HG02623 (cell line): ENCODE data around the gene CDH4.

ENCODE experiments used
- ATAC-seq: cut with Tn5 transposase; IDR thresholded peaks from one replicate; pipeline ENCODE4 v1.9.1; 2021; ENCODE audit warnings: moderate library complexity; ENCODE audit not compliant: unreplicated experiment

The CDH4 gene

DNA sequence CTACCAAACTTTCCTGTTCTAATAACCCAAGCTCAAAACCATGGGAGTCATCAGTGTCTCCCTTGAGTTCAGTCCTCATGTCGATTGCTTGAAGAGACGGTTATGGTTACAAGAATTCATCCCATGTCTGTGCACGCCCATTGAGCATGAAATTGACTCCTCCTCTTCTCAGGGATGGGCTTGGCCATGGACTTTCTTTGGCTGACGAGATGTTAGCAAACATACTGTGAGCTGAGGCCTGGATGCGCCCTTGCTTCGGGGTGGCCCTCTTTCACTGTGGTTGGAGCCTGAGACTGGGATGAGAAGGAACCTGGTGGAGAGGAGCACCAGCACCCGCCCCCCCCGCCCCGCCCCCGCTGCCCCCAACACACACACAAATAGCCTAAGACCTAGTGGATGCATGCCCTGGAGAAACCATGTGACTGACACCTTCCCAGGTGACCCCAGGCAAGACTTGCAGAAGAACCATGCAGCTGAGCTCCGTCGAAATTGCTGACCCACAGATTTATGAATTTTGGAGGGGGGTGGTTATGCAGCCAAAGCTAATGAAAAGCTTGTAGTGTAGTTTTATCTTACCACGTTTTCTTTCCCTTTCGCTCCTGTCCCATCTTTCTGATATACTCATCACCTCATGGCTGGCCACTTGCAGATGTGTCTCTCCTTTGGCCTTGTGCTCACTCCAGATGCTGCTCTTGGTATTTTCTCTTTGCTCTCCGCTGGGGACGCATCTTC lies 231.4 kb downstream of the CDH4 start:
- no peak for ATAC-seq

DNA sequence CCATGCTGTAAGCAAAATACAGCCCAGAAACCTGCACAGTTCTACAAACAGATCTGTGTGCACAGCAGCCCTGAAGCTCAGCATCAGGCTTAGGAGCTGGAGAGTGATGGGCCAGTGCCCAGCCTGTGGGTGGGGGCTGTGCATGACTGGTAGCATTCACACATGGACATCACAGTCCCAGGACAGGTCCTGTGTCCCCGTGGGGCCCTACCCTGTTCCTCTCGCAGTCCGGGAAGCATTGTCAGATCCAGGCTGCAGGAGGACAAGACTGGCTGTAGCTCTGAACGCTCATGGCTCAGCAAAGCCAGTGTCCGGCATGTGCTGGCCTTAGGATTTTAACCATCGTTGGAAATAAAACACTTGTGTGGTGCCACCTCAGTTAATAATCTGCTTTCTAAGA lies 234.1 kb downstream of the CDH4 start:
- ATAC-seq: no peak

DNA sequence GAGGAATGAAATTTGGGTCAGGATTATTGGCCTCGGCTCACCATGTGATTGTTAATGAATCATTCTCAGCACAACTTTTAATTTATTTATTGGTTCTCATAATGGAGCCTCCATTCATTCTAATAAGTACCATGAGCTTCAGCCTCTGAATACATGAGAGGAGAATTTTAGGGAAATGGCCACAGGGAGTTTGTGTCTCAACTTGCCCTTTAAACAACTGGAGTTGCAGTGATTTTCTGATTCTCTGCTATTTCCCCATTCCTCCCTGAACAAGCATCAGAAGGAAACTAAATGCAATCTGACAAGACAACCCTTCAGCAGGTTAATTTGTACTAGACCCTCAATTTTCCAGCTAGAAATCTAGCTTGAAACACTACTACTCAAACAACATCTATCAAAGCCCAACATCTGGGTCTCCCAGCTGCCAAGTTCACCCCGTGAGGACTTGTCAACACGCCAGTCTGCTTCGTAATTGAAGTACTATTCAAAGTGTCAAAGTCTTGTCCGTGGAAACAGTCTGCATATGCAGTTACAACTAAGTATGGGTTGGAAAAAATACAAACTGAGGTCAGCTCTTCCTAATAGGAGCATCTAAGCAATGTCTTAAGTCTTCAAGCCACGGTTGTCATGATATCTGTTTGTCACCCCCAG lies 235.4 kb downstream of the CDH4 start:
- no peak for ATAC-seq

- ATAC-seq: no peak
These were observed 235.9 kb downstream of the CDH4 start for GRCh38 chr20:61487997-61488371.

- no peak for ATAC-seq
These were observed 238.7 kb downstream of the CDH4 start for GRCh38 chr20:61490721-61491120.

DNA sequence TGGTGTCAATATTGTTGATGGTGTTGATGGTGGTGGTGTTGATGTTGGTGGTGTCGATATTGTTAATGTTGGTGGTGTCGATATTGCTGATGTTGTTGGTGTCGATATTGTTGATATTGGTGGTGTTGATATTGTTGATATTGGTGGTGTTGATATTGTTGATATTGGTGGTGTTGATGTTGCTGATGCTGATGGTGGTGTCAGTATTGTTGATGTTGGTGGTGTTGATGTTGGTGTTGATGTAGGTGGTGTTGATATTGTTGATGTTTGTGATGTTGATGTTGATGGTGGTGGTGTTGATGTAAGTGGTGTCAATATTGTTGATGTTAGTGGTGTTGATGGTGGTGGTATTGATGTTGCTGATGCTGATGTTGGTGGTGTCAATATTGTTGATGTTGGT lies 240.0 kb downstream of the CDH4 start:
- ATAC-seq: no peak

- ATAC-seq: no peak
These were observed 241.8 kb downstream of the CDH4 start for GRCh38 chr20:61493798-61494305.

- no peak for ATAC-seq
These were observed 242.9 kb downstream of the CDH4 start for GRCh38 chr20:61494763-61495575.

- no peak for ATAC-seq
These were observed 245.1 kb downstream of the CDH4 start for GRCh38 chr20:61497029-61497627.

GRCh38 chr20:61499859-61500554 lies 247.9 kb downstream of the CDH4 start:
- no peak for ATAC-seq

DNA sequence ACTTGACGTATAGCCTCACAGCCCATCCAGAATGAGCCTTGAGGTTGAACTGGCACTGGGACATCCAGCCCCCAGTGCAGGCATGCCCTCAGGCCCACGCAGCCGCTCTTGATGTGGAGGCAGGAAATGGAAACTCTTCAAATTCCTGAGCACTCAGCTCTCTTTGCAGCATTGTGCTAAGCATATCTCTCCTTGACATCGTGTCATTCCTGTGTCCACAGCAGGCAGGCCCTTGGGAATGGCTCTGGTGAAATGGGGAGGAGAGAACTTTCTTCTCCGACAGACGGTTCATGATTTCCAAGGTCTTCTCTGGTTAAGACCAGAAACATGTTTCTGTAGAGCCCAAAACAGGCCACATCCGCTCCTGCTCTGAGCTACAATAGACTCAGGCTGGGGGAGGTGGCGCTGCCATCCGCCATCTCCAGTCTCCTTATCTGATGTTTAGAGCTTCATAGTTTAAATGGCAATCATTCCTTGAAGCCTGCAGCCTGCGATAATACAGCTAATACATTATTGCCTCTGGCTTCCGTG lies 248.8 kb downstream of the CDH4 start:
- no peak for ATAC-seq

GRCh38 chr20:61502433-61502832 lies 250.4 kb downstream of the CDH4 start:
- ATAC-seq: no peak

DNA sequence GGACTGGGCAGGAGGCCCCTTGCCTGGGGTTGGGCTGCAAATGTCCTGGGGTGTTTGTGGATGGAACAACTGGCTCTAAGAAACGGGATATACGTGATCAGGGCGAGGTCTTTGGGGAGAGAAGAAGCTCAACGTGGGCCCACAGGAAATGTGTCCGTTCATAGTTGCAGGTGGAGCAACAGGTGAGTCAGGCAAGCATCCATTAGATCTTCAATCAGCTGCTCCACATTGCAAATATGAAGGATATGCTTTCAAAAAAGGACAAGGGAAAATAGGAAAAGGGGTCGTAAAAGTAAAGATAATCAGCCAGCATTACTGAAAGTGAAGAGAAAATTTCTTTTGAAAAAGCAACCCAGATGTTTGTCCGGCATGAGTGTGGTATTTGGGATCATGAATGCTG lies 251.0 kb downstream of the CDH4 start:
- no peak for ATAC-seq

GRCh38 chr20:61505508-61505907 lies 253.4 kb downstream of the CDH4 start:
- no peak for ATAC-seq

- ATAC-seq: no peak
These were observed 255.7 kb downstream of the CDH4 start for GRCh38 chr20:61507778-61508177.

DNA sequence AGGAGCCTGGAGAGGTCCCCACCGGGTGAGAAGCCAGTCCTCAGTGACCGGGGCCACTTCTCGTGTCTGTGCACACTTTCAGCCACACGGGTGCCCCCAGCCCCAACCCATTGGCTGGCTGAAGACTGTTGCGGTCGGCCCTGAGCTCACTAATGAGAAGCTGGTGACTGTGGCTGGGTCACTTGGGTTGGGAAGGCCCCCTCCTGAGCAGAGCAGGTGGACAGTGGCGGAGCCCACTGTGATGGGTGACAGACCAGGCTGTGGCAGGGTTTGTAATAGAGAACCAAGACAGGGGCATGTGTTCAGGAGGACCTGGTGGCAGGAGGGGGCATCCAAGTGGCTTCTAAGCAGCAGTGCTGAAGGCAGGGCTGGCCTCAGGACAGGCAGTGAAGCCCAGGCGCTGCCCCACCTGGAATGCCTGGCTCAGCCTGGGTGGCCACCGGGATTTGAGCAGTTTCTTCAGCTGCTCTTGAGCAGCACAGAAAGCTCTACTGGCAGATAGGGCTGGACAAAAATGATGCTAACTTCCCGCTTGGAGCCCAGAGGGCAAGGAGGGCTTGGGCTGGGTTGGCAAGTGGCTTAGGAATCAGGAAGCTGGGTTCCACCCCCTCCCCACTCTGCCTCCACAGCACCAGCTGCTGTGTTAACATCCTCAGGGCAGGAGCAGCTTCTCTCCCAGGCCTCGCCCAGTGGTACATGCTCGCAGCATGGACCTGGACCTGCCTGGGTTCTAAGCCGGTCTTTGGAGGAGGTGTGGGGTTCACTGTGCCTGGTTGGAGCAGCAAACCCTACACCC lies 256.4 kb downstream of the CDH4 start:
- no peak for ATAC-seq

DNA sequence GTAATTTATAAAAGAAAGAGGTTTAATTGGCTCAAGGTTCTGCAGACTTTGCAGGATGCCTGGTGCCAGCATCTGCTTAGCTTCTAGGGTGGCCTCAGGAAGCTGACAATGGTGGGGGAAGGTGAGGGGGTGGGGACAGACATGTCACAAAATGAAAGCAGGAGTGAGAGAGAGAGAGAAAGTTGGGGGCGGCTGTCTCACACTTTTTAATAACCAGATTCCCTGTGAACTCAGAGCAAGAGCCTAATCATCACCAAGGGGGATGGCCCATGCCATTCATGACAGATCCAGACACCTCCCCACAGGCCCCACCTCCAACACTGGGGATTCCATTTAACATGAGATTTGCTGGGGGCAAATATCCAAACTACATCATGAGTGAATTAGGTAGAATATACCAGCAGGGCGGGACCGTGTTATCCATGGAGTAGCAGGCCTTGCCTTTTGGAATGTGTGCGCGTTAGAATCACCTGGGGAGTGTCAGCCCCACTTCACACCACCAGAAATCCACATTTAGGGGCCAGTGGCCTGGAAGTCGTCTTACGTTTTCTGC lies 258.8 kb downstream of the CDH4 start:
- no peak for ATAC-seq

DNA sequence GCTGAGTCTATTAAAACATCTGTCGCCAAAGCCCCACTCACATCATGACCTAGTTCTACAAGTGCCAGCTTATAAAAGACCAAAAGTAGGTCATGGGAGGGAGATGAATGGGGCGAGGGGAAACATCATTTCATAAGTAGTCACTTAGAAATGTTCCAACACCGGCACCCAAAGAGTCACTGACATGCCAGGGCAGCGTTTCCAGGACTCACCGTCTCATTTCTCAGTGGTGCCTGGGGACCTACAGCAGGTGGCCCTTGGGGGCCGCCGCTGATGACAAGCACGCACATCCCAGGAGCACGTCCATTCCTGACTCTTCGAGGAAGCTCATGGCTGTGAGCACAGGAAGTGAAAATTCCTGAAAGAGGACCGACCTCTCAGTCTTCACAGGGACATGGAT lies 260.4 kb downstream of the CDH4 start:
- no peak for ATAC-seq
